Ovary (tissue), 9 donors: ENCODE data around the gene PHACTR3. TPM values are rescaled to one million over a fixed set of nuclear protein-coding genes. Genes with fewer than 3 reads are reported as not detected.

Source experiments
- DNase-seq, 5 donors: peaks; one replicate each; pipeline ENCODE4 v3.0.0-alpha.2; 2019 to 2020
- H3K27ac ChIP-seq, 2 donors: fragments of 200-600 bp; one replicate each; pipeline versions ENCODE4 v1.5.1 to v1.8.0; 2019 to 2022
- H3K27me3 ChIP-seq: fragments of 200-600 bp; one replicate; pipeline ENCODE4 v1.8.0; 2022
- H3K36me3 ChIP-seq: fragments of 200-600 bp; sonication (generic); one replicate; pipeline ENCODE4 v1.5.1; 2019
- H3K4me1 ChIP-seq: one replicate; pipeline ENCODE4 v1.8.1; 2013; ENCODE audit warnings: mild to moderate bottlenecking, moderate library complexity; ENCODE audit not compliant: insufficient read depth
- H3K4me3 ChIP-seq: fragments of 200-600 bp; sonication (generic); one replicate; pipeline ENCODE4 v1.5.1; 2017
- H3K9me3 ChIP-seq, 2 donors: fragments of 200-600 bp in 1 of 2; sonication (generic) in 1 of 2; one replicate each; pipeline versions ENCODE4 v1.5.1 to v1.8.1; 2013 to 2019; ENCODE audit warnings: mild to moderate bottlenecking in 1 of 2, moderate library complexity in 1 of 2
- EP300 ChIP-seq: sonication (generic); formaldehyde crosslinking; IDR thresholded peaks from one replicate; pipeline ENCODE4 v1.6.1; 2017; ENCODE audit warnings: antibody characterized with exemption
- POLR2A ChIP-seq: fragments of 450-650 bp; IDR thresholded peaks from one replicate; pipeline ENCODE4 v1.6.1; 2017; ENCODE audit warnings: antibody characterized with exemption, mild to moderate bottlenecking, moderate library complexity
- WGBS, 3 donors: extraction: QIAGEN DNeasy Blood & Tissue Kit in 1 of 3; methylation state at CpG; one replicate each; pipeline versions ENCODE4 v1.1.5 to v1.1.7; 2013 to 2017; 5-methylcytosine and 5-hydroxymethylcytosine counted together
- intact Hi-C, 4 donors: fragments of 100-400 bp; cut with DNase I; formaldehyde crosslinking; loops; one replicate each; pipeline versions ENCODE4 v1.11.0 to v1.15.1; 2022 to 2023
- polyA plus RNA-seq, 2 donors: library from polyadenylated mRNA; stranded (reverse); fragments of 200-250 nt in 1 of 2; fragments of 350-450 nt in 1 of 2; fragmentation: Illumina TruSeq in 1 of 2; extraction: RNeasy Lipid Tissue Mini Kit (QIAGEN cat#74804) in 1 of 2; gene quantifications; one replicate each; pipeline ENCODE4 v1.2.3, GENCODE V29; 2013 to 2014
- total RNA-seq, 7 donors: library from RNA; depleted of rRNA in 2 of 7; stranded (reverse); fragments of >200 nt in 2 of 7; fragmentation: NEBNext Ultra II Directional in 3 of 7; extraction: Animal tissue kit (Norgen Biotek cat#: 25700) in 3 of 7; gene quantifications; one replicate each; pipeline versions ENCODE4 v1.1.0 to v1.2.4, GENCODE V29; 2016 to 2023
- TF ChIP-seq, protein P1 (sequence below), 3 donors: fragments of 450-650 bp in 2 of 3; fragments of 200-600 bp in 1 of 3; IDR thresholded peaks; one replicate each; pipeline versions ENCODE4 v1.5.1 to v1.8.0; 2016 to 2022; ENCODE audit warnings: antibody characterized with exemption in 3 of 3, mild to moderate bottlenecking in 1 of 3
- donor health status: DM: no; HTN: no; CAD: no; lungs with moderate emphysema.
- donor health status: DM: no; HTN: no; CAD: no.
- donor health status: Bipolar disorder and iron deficiency.
- donor health status: DM: yes; HTN: yes; CAD: no.
- donor health status: DM: no; HTN: no; CAD: no.
- donor health status: DM: yes; HTN: yes; CAD: no.

The PHACTR3 gene
- total and polyA plus RNA-seq, 9 donors: 5.7 to 19.0 (median 9.1) TPM

DNA sequence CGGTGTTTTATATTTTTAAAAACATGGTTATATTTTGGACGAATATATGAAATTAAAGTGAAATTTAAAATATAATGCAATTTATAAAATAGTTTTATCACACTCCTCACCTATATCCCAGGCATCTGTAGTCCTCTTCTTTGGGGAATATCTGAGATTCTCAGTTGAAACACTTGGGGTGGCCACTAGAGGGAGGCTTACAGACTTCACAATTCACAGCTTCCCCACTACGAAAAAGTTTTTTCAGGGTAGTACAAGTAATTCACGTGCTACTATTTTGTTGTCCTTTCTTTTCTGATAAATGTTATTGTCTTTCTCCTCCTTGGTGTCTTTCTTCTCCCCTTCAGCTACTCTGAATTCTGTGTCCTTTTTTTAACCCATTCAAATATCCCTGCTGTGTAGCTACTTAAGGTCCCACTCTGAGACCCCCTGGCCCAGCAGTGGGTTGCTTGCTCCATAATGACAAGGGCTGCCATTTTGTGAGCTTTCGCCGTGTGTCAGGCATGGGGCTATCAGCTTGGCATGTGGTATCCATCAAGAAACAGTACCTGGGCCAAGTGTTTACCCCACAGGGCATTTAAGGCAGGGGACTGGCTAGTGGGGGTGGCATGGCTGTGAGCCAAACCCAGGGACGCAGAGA lies 43.6 kb upstream of the PHACTR3 start:
- no peaks in the 10 kb centered on the region for H3K36me3 ChIP-seq
- no peaks in the 10 kb centered on the region for H3K27me3 ChIP-seq
- no peak overlapping the region for H3K4me3 ChIP-seq
- WGBS, 3 donors: 27 to 36% (median 33%) methylated on average over 7 of the region's 7 CpGs
- intact Hi-C loops: loop anchor here in 1 of 4 donors (10.0 kb wide), 1 partner anchor 194 kb away; no protein-coding TSS in a partner anchor
- TF ChIP-seq EP300 (no peak), POLR2A (no peak)
- TF ChIP-seq, protein P1, sequence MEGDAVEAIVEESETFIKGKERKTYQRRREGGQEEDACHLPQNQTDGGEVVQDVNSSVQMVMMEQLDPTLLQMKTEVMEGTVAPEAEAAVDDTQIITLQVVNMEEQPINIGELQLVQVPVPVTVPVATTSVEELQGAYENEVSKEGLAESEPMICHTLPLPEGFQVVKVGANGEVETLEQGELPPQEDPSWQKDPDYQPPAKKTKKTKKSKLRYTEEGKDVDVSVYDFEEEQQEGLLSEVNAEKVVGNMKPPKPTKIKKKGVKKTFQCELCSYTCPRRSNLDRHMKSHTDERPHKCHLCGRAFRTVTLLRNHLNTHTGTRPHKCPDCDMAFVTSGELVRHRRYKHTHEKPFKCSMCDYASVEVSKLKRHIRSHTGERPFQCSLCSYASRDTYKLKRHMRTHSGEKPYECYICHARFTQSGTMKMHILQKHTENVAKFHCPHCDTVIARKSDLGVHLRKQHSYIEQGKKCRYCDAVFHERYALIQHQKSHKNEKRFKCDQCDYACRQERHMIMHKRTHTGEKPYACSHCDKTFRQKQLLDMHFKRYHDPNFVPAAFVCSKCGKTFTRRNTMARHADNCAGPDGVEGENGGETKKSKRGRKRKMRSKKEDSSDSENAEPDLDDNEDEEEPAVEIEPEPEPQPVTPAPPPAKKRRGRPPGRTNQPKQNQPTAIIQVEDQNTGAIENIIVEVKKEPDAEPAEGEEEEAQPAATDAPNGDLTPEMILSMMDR (IDR thresholded peaks at IDR 0.05): no peak
- no peaks in the 10 kb centered on the region for H3K9me3 ChIP-seq
- no peaks in the 10 kb centered on the region for H3K4me1 ChIP-seq
- H3K27ac ChIP-seq: no peak overlapping the region
- DNase-seq: no peak

DNA sequence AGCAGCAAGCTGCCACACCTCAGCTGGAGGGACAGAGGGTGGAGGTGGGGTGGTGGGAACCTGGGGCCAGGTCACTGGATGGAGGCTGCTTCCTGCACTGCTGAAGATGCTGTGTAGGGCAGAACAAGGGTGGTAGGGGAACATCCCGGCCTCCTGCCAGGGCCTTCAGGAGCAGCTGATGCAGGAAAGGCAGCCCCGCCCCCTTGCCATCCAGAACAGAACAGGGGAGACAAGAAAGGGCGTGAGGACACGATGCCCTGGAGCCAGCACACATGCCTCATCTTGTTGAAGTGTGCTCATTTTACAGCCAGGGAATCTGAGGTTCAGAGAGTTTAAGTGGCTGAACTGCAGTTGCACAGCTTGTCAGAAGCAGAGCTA lies 43.1 kb upstream of the PHACTR3 start:
- intact Hi-C loops: loop anchor here in 1 of 4 donors (10.0 kb wide), 1 partner anchor 194 kb away; no protein-coding TSS in a partner anchor
- TF ChIP-seq POLR2A (no peak), EP300 (no peak)
- TF ChIP-seq, protein P1 (IDR thresholded peaks at IDR 0.05): no peak
- Histone ChIP-seq H3K27ac (no peak overlapping the region), H3K4me3 (no peak overlapping the region), H3K27me3 (no peaks in the 10 kb centered on the region), H3K9me3 (no peaks in the 10 kb centered on the region), H3K36me3 (no peaks in the 10 kb centered on the region), H3K4me1 (no peaks in the 10 kb centered on the region)
- no peak for DNase-seq
- 70 to 86% (median 72%) methylated on average over 4 of the region's 4 CpGs for WGBS, 3 donors

DNA sequence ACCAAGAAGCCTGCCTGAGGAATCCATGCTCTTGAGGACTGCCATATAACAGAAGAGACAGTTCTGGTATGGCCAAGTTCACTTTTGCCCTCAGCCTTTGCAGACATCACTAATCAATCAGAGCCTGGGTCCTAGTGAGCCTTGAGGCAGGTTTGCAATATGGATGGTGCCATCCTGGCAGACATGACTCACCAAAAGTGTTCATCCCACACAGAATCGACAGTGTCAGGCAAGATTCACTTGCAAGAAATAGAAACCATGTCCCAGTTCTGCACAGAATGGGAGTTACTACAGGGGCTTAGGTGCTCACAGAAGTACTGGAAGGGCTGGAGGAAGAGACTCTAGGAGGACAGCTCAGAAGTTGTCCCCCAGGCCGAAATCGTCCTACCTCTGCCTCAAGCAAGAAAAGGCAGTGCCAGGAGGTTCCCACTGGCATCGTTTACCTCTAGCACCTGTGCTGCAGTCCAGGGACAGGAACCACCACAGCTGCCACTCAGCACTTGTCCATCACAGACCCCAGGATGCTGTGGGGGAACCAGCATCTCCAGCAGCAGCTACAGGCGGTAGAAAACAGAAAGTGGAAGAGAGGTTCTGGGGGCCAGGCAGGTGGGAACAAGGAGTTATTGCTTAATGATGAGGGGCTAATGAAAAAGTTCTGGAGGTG lies 42.6 kb upstream of the PHACTR3 start:
- Histone ChIP-seq H3K36me3 (no peaks in the 10 kb centered on the region), H3K4me3 (no peak overlapping the region), H3K27ac (no peak overlapping the region), H3K4me1 (no peaks in the 10 kb centered on the region), H3K27me3 (no peaks in the 10 kb centered on the region), H3K9me3 (no peaks in the 10 kb centered on the region)
- 76 to 82% (median 81%) methylated on average over 5 of the region's 5 CpGs for WGBS, 3 donors
- TF ChIP-seq EP300 (no peak), POLR2A (no peak)
- TF ChIP-seq, protein P1 (IDR thresholded peaks at IDR 0.05): no peak
- DNase-seq: no peak
- intact Hi-C loops: loop anchor here in 1 of 4 donors (10.0 kb wide), 1 partner anchor 193 kb away; no protein-coding TSS in a partner anchor

DNA sequence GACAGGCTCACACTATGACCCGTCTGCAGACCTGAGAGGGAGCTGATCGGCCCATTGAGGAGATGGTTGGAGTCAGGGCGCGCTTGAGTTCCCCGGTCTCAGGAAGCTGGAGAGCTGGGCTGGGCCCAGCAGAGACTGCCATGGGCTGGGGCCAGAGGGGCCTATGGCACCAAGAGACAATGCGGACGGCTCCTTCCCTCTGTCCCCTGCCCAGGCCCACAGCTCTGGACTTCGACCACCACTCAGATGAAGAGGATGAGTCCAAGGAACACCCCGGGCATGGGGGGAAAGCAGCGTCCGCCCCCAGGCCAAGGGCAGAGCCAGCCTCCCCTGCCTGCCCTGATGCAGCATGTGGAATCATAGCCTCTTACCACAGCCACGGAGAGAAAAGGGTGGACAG lies 40.2 kb upstream of the PHACTR3 start:
- H3K27me3 ChIP-seq: no peaks in the 10 kb centered on the region
- H3K36me3 ChIP-seq: no peaks in the 10 kb centered on the region
- H3K4me3 ChIP-seq: no peak overlapping the region
- TF ChIP-seq EP300 (no peak), POLR2A (no peak)
- TF ChIP-seq, protein P1 (IDR thresholded peaks at IDR 0.05): no peak
- no peak for DNase-seq
- H3K27ac ChIP-seq: no peak overlapping the region
- H3K4me1 ChIP-seq: no peaks in the 10 kb centered on the region
- intact Hi-C loops: loop anchor here in 1 of 4 donors (10.0 kb wide), 1 partner anchor 191 kb away; no protein-coding TSS in a partner anchor
- no peaks in the 10 kb centered on the region for H3K9me3 ChIP-seq
- 84 to 88% (median 85%) methylated on average over 12 of the region's 12 CpGs for WGBS, 3 donors
